PC-9 (cell line): ENCODE measurements around the gene MAGEF1.

Experiments used
- CTCF ChIP-seq: fragments of 200-600 bp; sonication (generic); conservative IDR thresholded peaks from 2 replicates; pipeline ENCODE4 v1.6.1; 2017; ENCODE audit warnings: mixed run types, antibody characterized with exemption, mild to moderate bottlenecking, moderate library complexity
- EZH2 ChIP-seq: fragments of 200-600 bp; sonication (generic); IDR thresholded peaks from 2 replicates; pipeline ENCODE4 v1.8.0; 2017; ENCODE audit warnings: antibody characterized with exemption, low read depth

DNA sequence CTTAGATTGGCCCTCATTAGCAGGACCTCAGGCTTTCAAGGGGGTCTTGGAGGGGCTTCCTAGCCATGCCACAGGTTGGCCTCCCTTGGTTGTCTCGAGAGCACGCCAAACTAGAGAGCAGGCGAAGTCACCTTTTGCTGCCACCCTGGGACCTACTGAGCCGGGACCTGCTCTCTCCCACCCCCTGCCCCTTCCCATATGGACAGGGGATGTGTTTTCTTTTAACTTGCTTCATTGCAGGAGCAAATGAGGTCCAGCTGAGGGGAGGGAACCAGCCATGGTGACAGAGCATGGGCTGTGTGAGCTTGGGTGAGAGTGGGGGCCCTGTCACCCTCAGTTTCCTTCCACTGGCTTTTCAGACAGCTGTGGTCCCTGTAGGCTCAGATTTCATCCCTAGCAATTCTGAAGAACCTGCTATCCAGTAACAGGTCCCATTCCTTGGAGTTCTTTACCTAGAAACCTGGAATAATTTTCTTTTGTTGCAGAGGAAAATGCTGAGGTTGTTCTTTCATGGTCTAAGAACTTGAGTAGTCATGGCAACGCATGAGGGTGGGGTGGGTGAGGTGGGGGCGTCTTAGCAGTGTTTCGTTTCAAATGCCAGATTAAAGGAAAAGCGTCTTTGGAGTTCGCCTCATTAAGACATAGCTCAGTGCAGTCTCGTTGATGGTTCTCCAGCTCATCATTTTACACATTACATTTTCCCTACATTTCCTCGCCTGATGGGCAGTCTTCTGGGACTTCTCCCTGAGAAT is 20.1 kb upstream of the MAGEF1 start:
- TF ChIP-seq CTCF (no peak), EZH2 (no peak)
